WTC11 (cell line): ENCODE results near the gene NEDD8. TPM values are rescaled to one million over a fixed set of nuclear protein-coding genes. Genes with fewer than 3 reads are reported as not detected.

ENCODE experiments used
- ATAC-seq: fragments of 200-7000 bp; cut with Tn5 transposase; 2 replicates; pipeline ENCODE4 v1.10.0; 2021; ENCODE audit warnings: mild to moderate bottlenecking, moderate library complexity
- CTCF ChIA-PET: fragments of 300-600 bp; sonication (Branson Sonifier 250); formaldehyde crosslinking; loops from one replicate; lab custom pipeline; 2021; ENCODE audit warnings: antibody characterized with exemption; lab: Charles Lee
- POLR2A ChIA-PET: fragments of 350-600 bp; sonication (Branson Sonifier 250); formaldehyde crosslinking; loops from one replicate; lab custom pipeline; 2021; ENCODE audit warnings: antibody characterized with exemption; lab: Charles Lee
- DNase-seq: peaks from one replicate; pipeline ENCODE4 v3.0.0; 2021; ENCODE audit warnings: low spot score
- H3K27ac Mint-ChIP-seq: 2 replicates; pipeline ENCODE4 v1.8.0; 2021; ENCODE audit warnings: mixed read lengths
- H3K27me3 Mint-ChIP-seq: 2 replicates; pipeline ENCODE4 v1.8.0; 2021; ENCODE audit warnings: low read depth, mild to moderate bottlenecking, moderate library complexity, mixed read lengths
- H3K36me3 Mint-ChIP-seq: 2 replicates; pipeline ENCODE4 v1.8.0; 2021; ENCODE audit warnings: mixed read lengths
- H3K4me1 Mint-ChIP-seq: 2 replicates; pipeline ENCODE4 v1.8.0; 2022; ENCODE audit warnings: mixed read lengths
- H3K4me3 Mint-ChIP-seq: 2 replicates; pipeline ENCODE4 v1.8.0; 2021; ENCODE audit warnings: mild to moderate bottlenecking, moderate library complexity, mixed read lengths
- H3K9me3 Mint-ChIP-seq: 2 replicates; pipeline ENCODE4 v1.8.0; 2021; ENCODE audit warnings: mixed read lengths
- ATF1 ChIP-seq: sonication (generic); formaldehyde crosslinking; IDR thresholded peaks from 2 replicates; pipeline ENCODE4 v1.8.1; 2023; ENCODE audit warnings: mild to moderate bottlenecking, moderate library complexity, missing genetic modification reagents
- ATF3 ChIP-seq: sonication (generic); formaldehyde crosslinking; conservative IDR thresholded peaks from 2 replicates; pipeline ENCODE4 v1.8.1; 2022; ENCODE audit warnings: mild to moderate bottlenecking, missing genetic modification reagents
- CREB1 ChIP-seq: sonication (generic); formaldehyde crosslinking; IDR thresholded peaks from 2 replicates; pipeline ENCODE4 v1.8.0; 2023; ENCODE audit warnings: mild to moderate bottlenecking, missing genetic modification reagents
- CTCF ChIP-seq: fragments of 200-600 bp; IDR thresholded peaks from 2 replicates; pipeline ENCODE4 v1.8.0; 2022; ENCODE audit warnings: antibody characterized with exemption
- E2F4 ChIP-seq: sonication (generic); formaldehyde crosslinking; IDR thresholded peaks from 2 replicates; pipeline ENCODE4 v1.8.1; 2022; ENCODE audit warnings: low read depth, mild to moderate bottlenecking, moderate library complexity, missing genetic modification reagents, borderline replicate concordance
- ETV6 ChIP-seq: sonication (generic); formaldehyde crosslinking; IDR thresholded peaks from 2 replicates; pipeline ENCODE4 v1.8.1; 2022; ENCODE audit warnings: mild to moderate bottlenecking, missing genetic modification reagents
- FOXJ3 ChIP-seq: sonication (generic); formaldehyde crosslinking; IDR thresholded peaks from 2 replicates; pipeline ENCODE4 v1.9.0; 2021; ENCODE audit warnings: missing genetic modification reagents, mild to moderate bottlenecking, borderline replicate concordance
- JUN ChIP-seq: sonication (generic); formaldehyde crosslinking; IDR thresholded peaks from 2 replicates; pipeline ENCODE4 v1.8.0; 2023; ENCODE audit warnings: mild to moderate bottlenecking, missing genetic modification reagents
- SOX15 ChIP-seq: fragments of 250-450 bp; sonication (Bioruptor Pico); IDR thresholded peaks from 2 replicates; pipeline ENCODE4 v1.9.0; 2021; ENCODE audit warnings: mild to moderate bottlenecking
- ZBTB21 ChIP-seq: sonication (generic); formaldehyde crosslinking; IDR thresholded peaks from 2 replicates; pipeline ENCODE4 v1.8.1; 2023; ENCODE audit warnings: mild to moderate bottlenecking, missing genetic modification reagents, borderline replicate concordance
- ZNF317 ChIP-seq: sonication (generic); formaldehyde crosslinking; IDR thresholded peaks from 2 replicates; pipeline ENCODE4 v1.8.1; 2023; ENCODE audit warnings: low read depth, mild to moderate bottlenecking, moderate library complexity, missing genetic modification reagents, borderline replicate concordance
- ZNF423 ChIP-seq: fragments of 250-450 bp; sonication (Bioruptor Pico); IDR thresholded peaks from 2 replicates; pipeline ENCODE4 v2.1.2; 2022; ENCODE audit warnings: mild to moderate bottlenecking, moderate library complexity
- ZSCAN18 ChIP-seq: fragments of 250-450 bp; sonication (Bioruptor Pico); IDR thresholded peaks from 2 replicates; pipeline ENCODE4 v2.1.2; 2022; ENCODE audit warnings: mild to moderate bottlenecking, moderate library complexity
- total RNA-seq: library from RNA; stranded (reverse); gene quantifications from 3 replicates; pipeline ENCODE4 v1.2.3, GENCODE V29; 2021
- TF ChIP-seq, protein P1 (sequence below): sonication (generic); formaldehyde crosslinking; IDR thresholded peaks from 2 replicates; pipeline ENCODE4 v1.8.0; 2022; ENCODE audit warnings: mild to moderate bottlenecking, missing genetic modification reagents
- TF ChIP-seq, protein P2 (sequence below): sonication (generic); formaldehyde crosslinking; IDR thresholded peaks from 2 replicates; pipeline ENCODE4 v1.8.1; 2023; ENCODE audit warnings: mild to moderate bottlenecking, moderate library complexity, missing genetic modification reagents
- TF ChIP-seq, protein P3 (sequence below): sonication (generic); formaldehyde crosslinking; IDR thresholded peaks from 2 replicates; pipeline ENCODE4 v1.8.1; 2022; ENCODE audit warnings: low read depth, missing genetic modification reagents, borderline replicate concordance

NEDD8 gene
- total RNA-seq, 1 experiment from 2014 or later: 233 TPM

DNA sequence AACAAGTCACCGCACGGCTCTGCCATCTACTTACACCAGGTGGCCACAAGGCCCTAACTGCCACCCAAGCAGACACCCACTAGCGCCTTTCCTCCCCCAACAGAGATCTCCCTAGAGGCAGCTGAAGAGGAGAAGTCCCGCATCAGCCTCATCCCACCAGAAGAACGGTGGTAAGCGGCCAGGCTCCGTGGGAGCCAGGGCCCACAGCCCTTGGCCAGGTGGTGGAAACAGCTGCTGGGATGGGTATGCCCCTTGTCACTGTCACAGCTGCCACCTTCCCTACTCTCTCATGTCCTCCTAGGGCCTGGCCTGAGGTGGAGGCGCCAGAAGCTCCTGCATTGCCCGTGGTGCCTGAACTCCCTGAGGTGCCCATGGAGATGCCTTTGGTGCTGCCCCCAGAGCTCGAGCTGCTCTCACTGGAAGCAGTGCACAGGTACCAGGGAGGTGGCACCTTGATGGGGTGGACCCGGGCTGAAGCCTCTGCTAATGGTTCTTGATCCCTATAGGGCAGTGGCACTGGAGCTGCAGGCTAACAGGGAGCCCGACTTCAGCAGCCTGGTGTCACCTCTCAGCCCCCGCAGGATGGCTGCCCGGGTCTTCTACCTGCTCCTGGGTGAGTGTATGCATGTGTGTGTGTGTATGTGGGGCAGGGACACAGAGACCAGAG is 52.7 kb downstream of the NEDD8 start (continued):
- TF ChIP-seq, protein P1, sequence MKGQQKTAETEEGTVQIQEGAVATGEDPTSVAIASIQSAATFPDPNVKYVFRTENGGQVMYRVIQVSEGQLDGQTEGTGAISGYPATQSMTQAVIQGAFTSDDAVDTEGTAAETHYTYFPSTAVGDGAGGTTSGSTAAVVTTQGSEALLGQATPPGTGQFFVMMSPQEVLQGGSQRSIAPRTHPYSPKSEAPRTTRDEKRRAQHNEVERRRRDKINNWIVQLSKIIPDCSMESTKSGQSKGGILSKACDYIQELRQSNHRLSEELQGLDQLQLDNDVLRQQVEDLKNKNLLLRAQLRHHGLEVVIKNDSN (CRISPR knock-in tag): no peak
- TF ChIP-seq, protein P2, sequence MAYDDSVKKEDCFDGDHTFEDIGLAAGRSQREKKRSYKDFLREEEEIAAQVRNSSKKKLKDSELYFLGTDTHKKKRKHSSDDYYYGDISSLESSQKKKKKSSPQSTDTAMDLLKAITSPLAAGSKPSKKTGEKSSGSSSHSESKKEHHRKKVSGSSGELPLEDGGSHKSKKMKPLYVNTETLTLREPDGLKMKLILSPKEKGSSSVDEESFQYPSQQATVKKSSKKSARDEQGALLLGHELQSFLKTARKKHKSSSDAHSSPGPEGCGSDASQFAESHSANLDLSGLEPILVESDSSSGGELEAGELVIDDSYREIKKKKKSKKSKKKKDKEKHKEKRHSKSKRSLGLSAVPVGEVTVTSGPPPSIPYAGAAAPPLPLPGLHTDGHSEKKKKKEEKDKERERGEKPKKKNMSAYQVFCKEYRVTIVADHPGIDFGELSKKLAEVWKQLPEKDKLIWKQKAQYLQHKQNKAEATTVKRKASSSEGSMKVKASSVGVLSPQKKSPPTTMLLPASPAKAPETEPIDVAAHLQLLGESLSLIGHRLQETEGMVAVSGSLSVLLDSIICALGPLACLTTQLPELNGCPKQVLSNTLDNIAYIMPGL (CRISPR knock-in tag): no peak
- TF ChIP-seq ZNF423 (CRISPR knock-in tag): no peak

GRCh38 chr14:24178399-24179178 is 53.6 kb downstream of the NEDD8 start:
- TF ChIP-seq ZNF317 (CRISPR knock-in tag): no peak
- no peak for TF ChIP-seq CREB1 (CRISPR knock-in tag)
- TF ChIP-seq ATF1 (CRISPR knock-in tag): no peak
- no peak for TF ChIP-seq JUN (CRISPR knock-in tag)
- ATAC-seq (no peak), DNase-seq (no peak)
- H3K27ac Mint-ChIP-seq: no peak overlapping the region
- peaks cover 34% of the 10 kb centered on the region for H3K36me3 Mint-ChIP-seq
- no peaks in the 10 kb centered on the region for H3K9me3 Mint-ChIP-seq
- POLR2A ChIA-PET: no interaction called here
- H3K4me1 Mint-ChIP-seq: no peaks in the 10 kb centered on the region
- no peaks in the 10 kb centered on the region for H3K27me3 Mint-ChIP-seq
- H3K4me3 Mint-ChIP-seq: no peak overlapping the region
- CTCF ChIA-PET: no interaction called here

DNA sequence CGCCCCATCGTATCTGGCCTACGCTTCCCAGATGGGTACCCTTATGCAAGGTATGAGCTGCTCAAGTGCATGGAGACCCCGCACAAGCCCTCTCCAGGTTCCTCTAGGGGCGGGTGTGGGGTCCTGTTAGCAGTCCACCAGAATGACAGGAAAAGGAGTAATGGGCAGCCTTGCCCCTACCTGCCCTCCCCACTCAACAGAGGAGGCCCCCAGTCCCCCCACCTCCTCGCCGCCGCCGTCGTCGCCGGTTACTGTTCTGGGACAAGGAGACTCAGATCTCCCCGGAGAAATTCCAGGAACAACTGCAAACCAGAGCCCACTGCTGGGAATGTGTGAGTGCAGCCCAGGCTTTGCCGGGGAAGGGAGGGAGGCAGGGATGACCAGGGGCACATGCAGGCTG is 54.3 kb downstream of the NEDD8 start:
- H3K9me3 Mint-ChIP-seq: no peaks in the 10 kb centered on the region
- CTCF ChIA-PET: interaction anchor here (1.5 kb wide), 1 partner anchor 16 kb away, joined by 6 read pairs; the partner anchor contains the start of gene IRF9
- 0 out of 2 replicates have a peak, but pooled peaks cover 4% of the 10 kb centered on the region for H3K4me1 Mint-ChIP-seq
- ATAC-seq (no peak), DNase-seq (no peak)
- POLR2A ChIA-PET: no interaction called here
- no peak overlapping the region for H3K27ac Mint-ChIP-seq
- TF ChIP-seq ATF3 (no peak), SOX15 (CRISPR knock-in tag) (no peak), ETV6 (no peak), ZBTB21 (CRISPR knock-in tag) (no peak), E2F4 (no peak), CTCF (no peak), ZSCAN18 (no peak), FOXJ3 (no peak)
- TF ChIP-seq, protein P3, sequence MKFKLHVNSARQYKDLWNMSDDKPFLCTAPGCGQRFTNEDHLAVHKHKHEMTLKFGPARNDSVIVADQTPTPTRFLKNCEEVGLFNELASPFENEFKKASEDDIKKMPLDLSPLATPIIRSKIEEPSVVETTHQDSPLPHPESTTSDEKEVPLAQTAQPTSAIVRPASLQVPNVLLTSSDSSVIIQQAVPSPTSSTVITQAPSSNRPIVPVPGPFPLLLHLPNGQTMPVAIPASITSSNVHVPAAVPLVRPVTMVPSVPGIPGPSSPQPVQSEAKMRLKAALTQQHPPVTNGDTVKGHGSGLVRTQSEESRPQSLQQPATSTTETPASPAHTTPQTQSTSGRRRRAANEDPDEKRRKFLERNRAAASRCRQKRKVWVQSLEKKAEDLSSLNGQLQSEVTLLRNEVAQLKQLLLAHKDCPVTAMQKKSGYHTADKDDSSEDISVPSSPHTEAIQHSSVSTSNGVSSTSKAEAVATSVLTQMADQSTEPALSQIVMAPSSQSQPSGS: no peak
- TF ChIP-seq, all 79 proteins: peak for 0
- Mint-ChIP-seq H3K36me3 (peaks cover 27% of the 10 kb centered on the region), H3K27me3 (no peaks in the 10 kb centered on the region), H3K4me3 (no peak overlapping the region)
